Measurements from ENCODE around the gene ACTR3C. TPM values are rescaled to one million over a fixed set of nuclear protein-coding genes. Genes with fewer than 3 reads are reported as not detected.
"Not testable (repeated sequence)": the region's sequence is repeated elsewhere in the genome, so short reads cannot be mapped to it uniquely, and the experiment has no call there.

ACTR3C gene
- polyA plus RNA-seq, 2 donors, result 8.0 to 8.5 TPM

- WGBS, 2 donors, result 80 to 85% methylated on average over 9 of the region's 9 CpGs
Measured at GRCh38 chr7:150307904-150308303, 15.4 kb downstream of the ACTR3C start.

GRCh38 chr7:150307129-150307528, 16.2 kb downstream of the ACTR3C start:
- no peak overlapping the region for H3K4me3 ChIP-seq (ENCODE audit: low read depth in 1 of 2, low read length in 2 of 2)
- H3K9me3 ChIP-seq (ENCODE audit: control insufficient read depth in 2 of 2, insufficient read depth in 1 of 2, low read depth in 1 of 2, low read length in 1 of 2), result no peaks in the 10 kb centered on the region
- no peaks in the 10 kb centered on the region for H3K27me3 ChIP-seq (ENCODE audit: control insufficient read depth in 1 of 2, insufficient read depth in 2 of 2, low read length in 2 of 2)
- WGBS, 2 donors, result 84 to 94% methylated on average over 3 of the region's 3 CpGs
- no peak overlapping the region for H3K27ac ChIP-seq (ENCODE audit: low read depth in 2 of 2, low read length in 1 of 2)
- H3K4me1 ChIP-seq (ENCODE audit: control insufficient read depth in 2 of 2, insufficient read depth in 2 of 2, low read length in 1 of 2), result no peaks in the 10 kb centered on the region
- no peaks in the 10 kb centered on the region for H3K36me3 ChIP-seq (ENCODE audit: control insufficient read depth in 2 of 2, insufficient read depth in 2 of 2, low read length in 1 of 2)

More at GRCh38 chr7:150307904-150308303, 15.4 kb downstream of the ACTR3C start:
- Histone ChIP-seq H3K4me1 (ENCODE audit: control insufficient read depth in 2 of 2, insufficient read depth in 2 of 2, low read length in 1 of 2) (no peaks in the 10 kb centered on the region), H3K9me3 (ENCODE audit: control insufficient read depth in 2 of 2, insufficient read depth in 1 of 2, low read depth in 1 of 2, low read length in 1 of 2) (no peaks in the 10 kb centered on the region), H3K27me3 (ENCODE audit: control insufficient read depth in 1 of 2, insufficient read depth in 2 of 2, low read length in 2 of 2) (no peaks in the 10 kb centered on the region), H3K4me3 (ENCODE audit: low read depth in 1 of 2, low read length in 2 of 2) (no peak overlapping the region), H3K27ac (ENCODE audit: low read depth in 2 of 2, low read length in 1 of 2) (no peak overlapping the region), H3K36me3 (ENCODE audit: control insufficient read depth in 2 of 2, insufficient read depth in 2 of 2, low read length in 1 of 2) (no peaks in the 10 kb centered on the region)

- H3K9me3 ChIP-seq (ENCODE audit: control insufficient read depth in 2 of 2, insufficient read depth in 1 of 2, low read depth in 1 of 2, low read length in 1 of 2); H3K36me3 ChIP-seq (ENCODE audit: control insufficient read depth in 2 of 2, insufficient read depth in 2 of 2, low read length in 1 of 2); H3K27me3 ChIP-seq (ENCODE audit: control insufficient read depth in 1 of 2, insufficient read depth in 2 of 2, low read length in 2 of 2); H3K27ac ChIP-seq (ENCODE audit: low read depth in 2 of 2, low read length in 1 of 2); H3K4me1 ChIP-seq (ENCODE audit: control insufficient read depth in 2 of 2, insufficient read depth in 2 of 2, low read length in 1 of 2); H3K4me3 ChIP-seq (ENCODE audit: low read depth in 1 of 2, low read length in 2 of 2): not testable (repeated sequence)
- 70 to 80% methylated on average over 5 of the region's 5 CpGs for WGBS, 2 donors
Measured at GRCh38 chr7:150306377-150306776, 17.0 kb downstream of the ACTR3C start.

- H3K36me3 ChIP-seq (ENCODE audit: control insufficient read depth in 2 of 2, insufficient read depth in 2 of 2, low read length in 1 of 2); H3K4me1 ChIP-seq (ENCODE audit: control insufficient read depth in 2 of 2, insufficient read depth in 2 of 2, low read length in 1 of 2); H3K4me3 ChIP-seq (ENCODE audit: low read depth in 1 of 2, low read length in 2 of 2); H3K9me3 ChIP-seq (ENCODE audit: control insufficient read depth in 2 of 2, insufficient read depth in 1 of 2, low read depth in 1 of 2, low read length in 1 of 2); H3K27ac ChIP-seq (ENCODE audit: low read depth in 2 of 2, low read length in 1 of 2); H3K27me3 ChIP-seq (ENCODE audit: control insufficient read depth in 1 of 2, insufficient read depth in 2 of 2, low read length in 2 of 2): not testable (repeated sequence)
- WGBS, 2 donors, result 55 to 91% methylated on average over 2 of the region's 2 CpGs
Measured at GRCh38 chr7:150305903-150306284, 17.5 kb downstream of the ACTR3C start.

- not testable (repeated sequence) for H3K9me3 ChIP-seq (ENCODE audit: control insufficient read depth in 2 of 2, insufficient read depth in 1 of 2, low read depth in 1 of 2, low read length in 1 of 2); H3K27me3 ChIP-seq (ENCODE audit: control insufficient read depth in 1 of 2, insufficient read depth in 2 of 2, low read length in 2 of 2); H3K4me1 ChIP-seq (ENCODE audit: control insufficient read depth in 2 of 2, insufficient read depth in 2 of 2, low read length in 1 of 2); H3K36me3 ChIP-seq (ENCODE audit: control insufficient read depth in 2 of 2, insufficient read depth in 2 of 2, low read length in 1 of 2); H3K4me3 ChIP-seq (ENCODE audit: low read depth in 1 of 2, low read length in 2 of 2); H3K27ac ChIP-seq (ENCODE audit: low read depth in 2 of 2, low read length in 1 of 2)
- 83 to 89% methylated on average over 9 to 11 of the region's 11 CpGs for WGBS, 2 donors
Measured at GRCh38 chr7:150305259-150305902, 18.0 kb downstream of the ACTR3C start.

- WGBS, 2 donors, result 57 to 72% methylated on average over 7 to 8 of the region's 8 CpGs
- H3K27ac ChIP-seq (ENCODE audit: low read depth in 2 of 2, low read length in 1 of 2), result not testable (repeated sequence)
Measured at GRCh38 chr7:150304499-150305258, 18.7 kb downstream of the ACTR3C start.

GRCh38 chr7:150302908-150303310, 20.4 kb downstream of the ACTR3C start:
- H3K27me3 ChIP-seq (ENCODE audit: control insufficient read depth in 1 of 2, insufficient read depth in 2 of 2, low read length in 2 of 2); H3K4me1 ChIP-seq (ENCODE audit: control insufficient read depth in 2 of 2, insufficient read depth in 2 of 2, low read length in 1 of 2); H3K36me3 ChIP-seq (ENCODE audit: control insufficient read depth in 2 of 2, insufficient read depth in 2 of 2, low read length in 1 of 2); H3K9me3 ChIP-seq (ENCODE audit: control insufficient read depth in 2 of 2, insufficient read depth in 1 of 2, low read depth in 1 of 2, low read length in 1 of 2); H3K27ac ChIP-seq (ENCODE audit: low read depth in 2 of 2, low read length in 1 of 2); H3K4me3 ChIP-seq (ENCODE audit: low read depth in 1 of 2, low read length in 2 of 2): not testable (repeated sequence)
- WGBS, 2 donors, result 40 to 55% methylated on average over 1 of the region's 1 CpG

More at GRCh38 chr7:150304499-150305258, 18.7 kb downstream of the ACTR3C start:
- H3K36me3 ChIP-seq (ENCODE audit: control insufficient read depth in 2 of 2, insufficient read depth in 2 of 2, low read length in 1 of 2); H3K27me3 ChIP-seq (ENCODE audit: control insufficient read depth in 1 of 2, insufficient read depth in 2 of 2, low read length in 2 of 2); H3K4me1 ChIP-seq (ENCODE audit: control insufficient read depth in 2 of 2, insufficient read depth in 2 of 2, low read length in 1 of 2); H3K4me3 ChIP-seq (ENCODE audit: low read depth in 1 of 2, low read length in 2 of 2); H3K9me3 ChIP-seq (ENCODE audit: control insufficient read depth in 2 of 2, insufficient read depth in 1 of 2, low read depth in 1 of 2, low read length in 1 of 2): not testable (repeated sequence)

GRCh38 chr7:150297978-150298377, 25.4 kb downstream of the ACTR3C start:
- H3K27ac ChIP-seq (ENCODE audit: low read depth in 2 of 2, low read length in 1 of 2); H3K4me3 ChIP-seq (ENCODE audit: low read depth in 1 of 2, low read length in 2 of 2); H3K9me3 ChIP-seq (ENCODE audit: control insufficient read depth in 2 of 2, insufficient read depth in 1 of 2, low read depth in 1 of 2, low read length in 1 of 2); H3K27me3 ChIP-seq (ENCODE audit: control insufficient read depth in 1 of 2, insufficient read depth in 2 of 2, low read length in 2 of 2); H3K36me3 ChIP-seq (ENCODE audit: control insufficient read depth in 2 of 2, insufficient read depth in 2 of 2, low read length in 1 of 2); H3K4me1 ChIP-seq (ENCODE audit: control insufficient read depth in 2 of 2, insufficient read depth in 2 of 2, low read length in 1 of 2): not testable (repeated sequence)

- not testable (repeated sequence) for H3K4me3 ChIP-seq (ENCODE audit: low read depth in 1 of 2, low read length in 2 of 2); H3K9me3 ChIP-seq (ENCODE audit: control insufficient read depth in 2 of 2, insufficient read depth in 1 of 2, low read depth in 1 of 2, low read length in 1 of 2); H3K27me3 ChIP-seq (ENCODE audit: control insufficient read depth in 1 of 2, insufficient read depth in 2 of 2, low read length in 2 of 2); H3K27ac ChIP-seq (ENCODE audit: low read depth in 2 of 2, low read length in 1 of 2); H3K4me1 ChIP-seq (ENCODE audit: control insufficient read depth in 2 of 2, insufficient read depth in 2 of 2, low read length in 1 of 2); H3K36me3 ChIP-seq (ENCODE audit: control insufficient read depth in 2 of 2, insufficient read depth in 2 of 2, low read length in 1 of 2)
- 80 to 89% methylated on average over 8 to 9 of the region's 10 CpGs for WGBS, 2 donors
Measured at GRCh38 chr7:150296802-150297201, 26.5 kb downstream of the ACTR3C start.

GRCh38 chr7:150295614-150296013, 27.7 kb downstream of the ACTR3C start:
- H3K27ac ChIP-seq (ENCODE audit: low read depth in 2 of 2, low read length in 1 of 2); H3K4me1 ChIP-seq (ENCODE audit: control insufficient read depth in 2 of 2, insufficient read depth in 2 of 2, low read length in 1 of 2); H3K4me3 ChIP-seq (ENCODE audit: low read depth in 1 of 2, low read length in 2 of 2); H3K36me3 ChIP-seq (ENCODE audit: control insufficient read depth in 2 of 2, insufficient read depth in 2 of 2, low read length in 1 of 2); H3K9me3 ChIP-seq (ENCODE audit: control insufficient read depth in 2 of 2, insufficient read depth in 1 of 2, low read depth in 1 of 2, low read length in 1 of 2); H3K27me3 ChIP-seq (ENCODE audit: control insufficient read depth in 1 of 2, insufficient read depth in 2 of 2, low read length in 2 of 2): not testable (repeated sequence)
- WGBS, 2 donors, result 80 to 81% methylated on average over 3 of the region's 8 CpGs

All from esophagus (tissue), 2 donors.